Body of pancreas (tissue), 4 donors: ENCODE measurements around the gene TEX30.

Experiments used
- POLR2A ChIP-seq, 3 donors: fragments of 450-650 bp; IDR thresholded peaks; one replicate each; pipeline ENCODE4 v1.6.1; 2016; ENCODE audit warnings: antibody characterized with exemption in 3 of 3, mild to moderate bottlenecking in 2 of 3
- TF ChIP-seq, protein P1 (sequence below), 7 experiments: fragments of 450-650 bp in 4 of 7; fragments of 200-600 bp in 3 of 7; sonication (generic) in 3 of 7; IDR thresholded peaks; one replicate each; pipeline ENCODE4 v1.5.1; 2016 to 2019; ENCODE audit warnings: antibody characterized with exemption in 7 of 7

DNA sequence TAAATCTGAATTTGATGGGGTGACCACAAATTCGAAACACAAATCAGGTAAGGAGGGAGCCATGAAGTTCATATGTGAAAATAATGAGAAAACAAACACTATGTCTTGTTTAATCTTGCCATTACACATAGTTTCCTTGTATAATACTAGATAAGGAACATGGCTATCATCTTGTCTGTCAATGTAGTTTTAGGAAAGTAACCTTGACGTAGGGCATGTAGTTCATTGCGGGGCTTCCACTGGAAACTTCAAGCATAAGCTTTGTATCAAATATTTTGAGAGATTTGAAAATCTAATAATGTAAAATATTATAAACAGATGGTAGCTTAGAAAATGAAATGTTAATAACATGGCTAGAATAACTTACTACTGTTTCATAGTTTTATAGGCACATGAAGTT is 34.1 kb upstream of the TEX30 start:
- no peak for TF ChIP-seq POLR2A (IDR thresholded peaks at IDR 0.05)
- TF ChIP-seq, protein P1, sequence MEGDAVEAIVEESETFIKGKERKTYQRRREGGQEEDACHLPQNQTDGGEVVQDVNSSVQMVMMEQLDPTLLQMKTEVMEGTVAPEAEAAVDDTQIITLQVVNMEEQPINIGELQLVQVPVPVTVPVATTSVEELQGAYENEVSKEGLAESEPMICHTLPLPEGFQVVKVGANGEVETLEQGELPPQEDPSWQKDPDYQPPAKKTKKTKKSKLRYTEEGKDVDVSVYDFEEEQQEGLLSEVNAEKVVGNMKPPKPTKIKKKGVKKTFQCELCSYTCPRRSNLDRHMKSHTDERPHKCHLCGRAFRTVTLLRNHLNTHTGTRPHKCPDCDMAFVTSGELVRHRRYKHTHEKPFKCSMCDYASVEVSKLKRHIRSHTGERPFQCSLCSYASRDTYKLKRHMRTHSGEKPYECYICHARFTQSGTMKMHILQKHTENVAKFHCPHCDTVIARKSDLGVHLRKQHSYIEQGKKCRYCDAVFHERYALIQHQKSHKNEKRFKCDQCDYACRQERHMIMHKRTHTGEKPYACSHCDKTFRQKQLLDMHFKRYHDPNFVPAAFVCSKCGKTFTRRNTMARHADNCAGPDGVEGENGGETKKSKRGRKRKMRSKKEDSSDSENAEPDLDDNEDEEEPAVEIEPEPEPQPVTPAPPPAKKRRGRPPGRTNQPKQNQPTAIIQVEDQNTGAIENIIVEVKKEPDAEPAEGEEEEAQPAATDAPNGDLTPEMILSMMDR (IDR thresholded peaks at IDR 0.05), result no peak
